Natural killer cell (primary cell): ENCODE measurements around the gene TEAD1. TPM values are rescaled to one million over a fixed set of nuclear protein-coding genes. Genes with fewer than 3 reads are reported as not detected.

ENCODE experiments used
- ATAC-seq, 3 donors: fragments of 150-1000 bp in 2 of 3; fragments of 200-7000 bp in 1 of 3; cut with Tn5 transposase; 1 replicate in 1 of 3; 2 replicates in 2 of 3; pipeline ENCODE4 v1.10.0; 2021; ENCODE audit warnings: mild to moderate bottlenecking in 2 of 3, moderate library complexity in 2 of 3
- DNase-seq, 2 donors: peaks; one replicate each; pipeline versions ENCODE4 v3.0.0 to v3.0.0-alpha.2; 2013 to 2021; ENCODE audit warnings: mixed read lengths in 1 of 2
- H3K27ac ChIP-seq: one replicate; pipeline ENCODE4 v1.5.1; 2013; ENCODE audit warnings: mild to moderate bottlenecking, low read length
- H3K27me3 ChIP-seq: one replicate; pipeline ENCODE4 v1.6.1; 2013; ENCODE audit warnings: low read length; ENCODE audit not compliant: control insufficient read depth, insufficient read depth
- H3K36me3 ChIP-seq: one replicate; pipeline ENCODE4 v1.6.1; 2013; ENCODE audit warnings: low read length; ENCODE audit not compliant: control insufficient read depth, insufficient read depth
- H3K4me1 ChIP-seq: one replicate; pipeline ENCODE4 v1.6.1; 2013; ENCODE audit warnings: low read length; ENCODE audit not compliant: control insufficient read depth, insufficient read depth
- H3K4me3 ChIP-seq: one replicate; pipeline ENCODE4 v1.5.1; 2013; ENCODE audit warnings: low read length
- H3K9me3 ChIP-seq: one replicate; pipeline ENCODE4 v1.6.1; 2013; ENCODE audit warnings: low read length; ENCODE audit not compliant: control insufficient read depth, insufficient read depth
- H3K27ac Mint-ChIP-seq, 2 donors: one replicate each; pipeline ENCODE4 v1.8.0; 2022; ENCODE audit warnings: mild to moderate bottlenecking in 2 of 2, mixed read lengths in 2 of 2, moderate library complexity in 1 of 2
- H3K27me3 Mint-ChIP-seq, 2 donors: one replicate each; pipeline ENCODE4 v1.8.0; 2022; ENCODE audit warnings: low read depth in 2 of 2, mixed read lengths in 2 of 2
- H3K36me3 Mint-ChIP-seq: one replicate; pipeline ENCODE4 v1.8.0; 2022; ENCODE audit warnings: mixed read lengths
- H3K4me1 Mint-ChIP-seq, 2 donors: one replicate each; pipeline ENCODE4 v1.8.0; 2022; ENCODE audit warnings: mixed read lengths in 2 of 2
- H3K4me3 Mint-ChIP-seq: one replicate; pipeline ENCODE4 v1.8.0; 2022; ENCODE audit warnings: mild to moderate bottlenecking, moderate library complexity, mixed read lengths
- H3K9me3 Mint-ChIP-seq, 2 donors: one replicate each; pipeline ENCODE4 v1.8.0; 2022; ENCODE audit warnings: mixed read lengths in 2 of 2
- WGBS: methylation state at CpG from one replicate; pipeline ENCODE4 v1.1.7; 2013; ENCODE audit warnings: missing lambda C conversion rate; ENCODE audit not compliant: insufficient coverage; 5-methylcytosine and 5-hydroxymethylcytosine counted together
- intact Hi-C: fragments of 100-400 bp; cut with micrococcal nuclease; formaldehyde crosslinking; loops from one replicate; pipeline ENCODE4 v1.14.2; 2022
- total RNA-seq, 4 donors: library from RNA; stranded (reverse); fragments of 120-200 nt in 1 of 4; gene quantifications; one replicate each; pipeline versions ENCODE4 v1.2.3 to v1.2.4, GENCODE V29; 2013 to 2022
- TF ChIP-seq, protein P1 (sequence below): fragments of 200-600 bp; IDR thresholded peaks from one replicate; pipeline ENCODE4 v1.8.0; 2022; ENCODE audit warnings: antibody characterized with exemption

TEAD1 gene
- total RNA-seq, 3 donors from 2014 or later (not counting 1 experiment from before 2014, with no cell fraction given): not detected

DNA sequence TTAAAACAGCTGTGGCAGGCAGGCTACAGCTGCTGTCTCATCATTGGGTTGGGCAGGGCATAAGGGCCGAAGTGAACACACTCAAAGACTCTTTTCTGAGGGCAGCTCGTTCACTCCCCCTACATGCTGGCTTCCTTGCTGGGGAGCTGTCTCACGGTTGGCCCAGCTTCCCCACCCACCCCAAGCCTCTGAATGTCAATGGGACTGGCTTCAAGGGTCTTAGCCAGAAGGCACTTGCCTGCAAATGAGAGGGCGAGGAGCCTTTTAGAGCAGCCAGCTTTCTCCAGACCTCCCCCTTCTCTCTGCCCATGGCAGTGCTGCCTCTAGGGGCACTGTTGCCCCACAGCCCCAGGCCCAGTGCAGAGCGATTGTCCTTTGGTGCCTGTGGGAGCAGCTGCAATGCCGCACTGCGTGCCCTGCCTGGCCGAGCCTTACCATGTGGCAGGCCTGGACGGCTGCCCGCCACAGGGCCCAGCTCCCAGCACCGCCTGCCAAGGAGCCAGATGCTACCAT is 240.2 kb downstream of the TEAD1 start:
- WGBS: 56% methylated on average over 11 of the region's 11 CpGs
- Mint-ChIP-seq H3K4me3 (no peak overlapping the region), H3K4me1 (no peaks in the 10 kb centered on the region), H3K36me3 (no peaks in the 10 kb centered on the region), H3K9me3 (no peaks in the 10 kb centered on the region), H3K27ac (no peak overlapping the region), H3K27me3 (peaks cover 12 to 25% of the 10 kb centered on the region in 2 donors)
- Histone ChIP-seq H3K4me1 (no peaks in the 10 kb centered on the region), H3K4me3 (no peak overlapping the region), H3K36me3 (no peaks in the 10 kb centered on the region), H3K27me3 (no peaks in the 10 kb centered on the region), H3K27ac (no peak overlapping the region), H3K9me3 (no peaks in the 10 kb centered on the region)
- peak in 2 of 3 donors; percentile 43 to 54 for ATAC-seq
- intact Hi-C loops: no loop called here
- DNase-seq: peak in 1 of 2 donors; percentile 18
- TF ChIP-seq, protein P1, sequence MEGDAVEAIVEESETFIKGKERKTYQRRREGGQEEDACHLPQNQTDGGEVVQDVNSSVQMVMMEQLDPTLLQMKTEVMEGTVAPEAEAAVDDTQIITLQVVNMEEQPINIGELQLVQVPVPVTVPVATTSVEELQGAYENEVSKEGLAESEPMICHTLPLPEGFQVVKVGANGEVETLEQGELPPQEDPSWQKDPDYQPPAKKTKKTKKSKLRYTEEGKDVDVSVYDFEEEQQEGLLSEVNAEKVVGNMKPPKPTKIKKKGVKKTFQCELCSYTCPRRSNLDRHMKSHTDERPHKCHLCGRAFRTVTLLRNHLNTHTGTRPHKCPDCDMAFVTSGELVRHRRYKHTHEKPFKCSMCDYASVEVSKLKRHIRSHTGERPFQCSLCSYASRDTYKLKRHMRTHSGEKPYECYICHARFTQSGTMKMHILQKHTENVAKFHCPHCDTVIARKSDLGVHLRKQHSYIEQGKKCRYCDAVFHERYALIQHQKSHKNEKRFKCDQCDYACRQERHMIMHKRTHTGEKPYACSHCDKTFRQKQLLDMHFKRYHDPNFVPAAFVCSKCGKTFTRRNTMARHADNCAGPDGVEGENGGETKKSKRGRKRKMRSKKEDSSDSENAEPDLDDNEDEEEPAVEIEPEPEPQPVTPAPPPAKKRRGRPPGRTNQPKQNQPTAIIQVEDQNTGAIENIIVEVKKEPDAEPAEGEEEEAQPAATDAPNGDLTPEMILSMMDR: no peak

DNA sequence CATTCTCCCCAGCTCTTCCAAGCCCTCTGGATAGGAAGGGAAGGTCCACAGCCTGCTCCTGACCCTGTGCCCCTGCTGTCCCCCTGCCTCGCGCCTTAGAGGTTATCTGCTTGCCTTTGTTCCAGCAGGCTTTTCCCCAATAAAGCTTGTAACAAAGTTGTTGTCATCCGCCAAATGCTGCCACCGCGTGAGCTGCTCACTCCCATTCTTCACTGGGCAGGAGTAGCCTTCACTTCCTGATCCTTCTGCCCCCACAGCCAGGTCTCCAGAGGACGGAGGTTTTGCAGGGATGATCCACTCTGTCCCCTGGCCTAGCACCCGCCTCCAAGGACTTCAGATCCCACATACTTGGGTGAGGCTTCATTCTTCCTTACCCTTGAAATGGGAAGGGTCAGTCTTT is 240.9 kb downstream of the TEAD1 start:
- no peaks in the 10 kb centered on the region for H3K9me3 ChIP-seq
- Mint-ChIP-seq H3K27ac (no peak overlapping the region), H3K27me3 (peaks cover 12 to 25% of the 10 kb centered on the region in 2 donors), H3K9me3 (no peaks in the 10 kb centered on the region), H3K36me3 (no peaks in the 10 kb centered on the region), H3K4me3 (no peak overlapping the region), H3K4me1 (no peaks in the 10 kb centered on the region)
- TF ChIP-seq, protein P1: no peak
- no peaks in the 10 kb centered on the region for H3K4me1 ChIP-seq
- H3K27ac ChIP-seq: no peak overlapping the region
- H3K4me3 ChIP-seq: no peak overlapping the region
- intact Hi-C loops: no loop called here
- H3K27me3 ChIP-seq: no peaks in the 10 kb centered on the region
- 95% methylated on average over 7 of the region's 7 CpGs for WGBS
- H3K36me3 ChIP-seq: no peaks in the 10 kb centered on the region
- ATAC-seq (no peak), DNase-seq (no peak)

DNA sequence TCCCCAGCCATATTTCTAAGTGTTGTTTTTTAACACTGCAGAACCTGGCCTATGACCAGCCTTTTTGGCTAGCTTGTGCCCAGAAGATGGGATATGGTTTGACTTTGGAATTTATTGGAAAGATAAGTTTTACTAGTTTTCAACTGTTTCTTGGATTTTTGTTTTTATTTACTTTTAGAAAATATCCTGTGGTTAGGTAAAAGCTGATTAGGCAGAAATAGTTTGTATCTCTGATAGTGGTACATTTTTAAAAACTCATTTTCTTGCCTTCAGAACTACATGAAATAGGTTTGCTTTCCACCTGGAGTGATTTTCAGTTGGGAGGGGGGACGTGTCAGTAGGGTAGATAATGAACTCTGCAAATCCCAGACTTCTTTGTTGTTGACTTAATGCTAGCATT is 243.6 kb downstream of the TEAD1 start:
- Mint-ChIP-seq H3K27me3 (peaks cover 14 to 25% of the 10 kb centered on the region in 2 donors), H3K36me3 (no peaks in the 10 kb centered on the region), H3K4me1 (no peaks in the 10 kb centered on the region), H3K27ac (no peak overlapping the region), H3K9me3 (no peaks in the 10 kb centered on the region), H3K4me3 (no peak overlapping the region)
- TF ChIP-seq, protein P1: no peak
- DNase-seq (no peak), ATAC-seq (no peak)
- intact Hi-C loops: no loop called here
- Histone ChIP-seq H3K4me3 (no peak overlapping the region), H3K4me1 (no peaks in the 10 kb centered on the region), H3K27ac (no peak overlapping the region), H3K27me3 (no peaks in the 10 kb centered on the region), H3K36me3 (no peaks in the 10 kb centered on the region), H3K9me3 (no peaks in the 10 kb centered on the region)
- WGBS: no CpG with 5 or more reads among the region's 1 CpG

DNA sequence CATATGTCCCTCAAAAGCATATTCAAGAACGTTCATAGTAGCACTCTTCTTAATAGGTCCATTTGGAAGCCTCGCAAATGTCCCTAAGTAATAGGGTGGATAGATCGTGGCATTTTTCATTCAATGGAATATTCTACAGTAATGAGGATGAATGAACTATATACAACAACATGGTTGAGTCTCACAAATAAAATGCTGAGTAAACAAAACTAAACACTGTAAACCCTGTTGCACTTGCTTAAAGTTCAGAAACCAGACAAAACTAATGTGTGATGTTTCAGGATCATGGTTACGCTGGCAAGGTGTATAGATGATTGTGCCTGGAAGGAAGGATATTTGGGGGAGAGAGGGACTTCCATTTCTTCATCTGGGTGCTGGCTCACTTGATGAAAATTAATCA is 244.4 kb downstream of the TEAD1 start:
- no peaks in the 10 kb centered on the region for H3K4me1 Mint-ChIP-seq
- Histone ChIP-seq H3K9me3 (no peaks in the 10 kb centered on the region), H3K4me1 (no peaks in the 10 kb centered on the region), H3K4me3 (no peak overlapping the region), H3K36me3 (no peaks in the 10 kb centered on the region), H3K27ac (no peak overlapping the region), H3K27me3 (no peaks in the 10 kb centered on the region)
- ATAC-seq: no peak
- intact Hi-C loops: no loop called here
- H3K36me3 Mint-ChIP-seq: no peaks in the 10 kb centered on the region
- no peak overlapping the region for H3K4me3 Mint-ChIP-seq
- TF ChIP-seq, protein P1: no peak
- no peak overlapping the region for H3K27ac Mint-ChIP-seq
- H3K27me3 Mint-ChIP-seq: peaks cover 14 to 25% of the 10 kb centered on the region in 2 donors
- no peak for DNase-seq
- 95% methylated on average over 1 of the region's 4 CpGs for WGBS
- H3K9me3 Mint-ChIP-seq: no peaks in the 10 kb centered on the region
